IMR-90 (cell line): Measurements from ENCODE around the gene SP2. TPM values are rescaled to one million over a fixed set of nuclear protein-coding genes. Genes with fewer than 3 reads are reported as not detected.

Experiments used
- ATAC-seq: fragments of 200-7000 bp; cut with Tn5 transposase; 2 replicates; pipeline ENCODE4 v1.9.1; 2020; ENCODE audit warnings: low read depth, mild to moderate bottlenecking, moderate library complexity
- BruUV-seq: library from RNA; stranded (reverse); fragments of 400-500 nt; replicated peaks from 2 replicates; lab custom pipeline; 2021; lab: Mats Ljungman, UMichigan
- CTCF ChIA-PET: fragments of 300-600 bp; formaldehyde crosslinking; extraction: SDS; loops from one replicate; lab custom pipeline; 2021; ENCODE audit warnings: antibody characterized with exemption; lab: Yijun Ruan, JAX
- POLR2A ChIA-PET: fragments of 300-600 bp; sonication (Branson Sonifier 250); formaldehyde crosslinking; loops from one replicate; lab custom pipeline; 2022; ENCODE audit warnings: antibody characterized with exemption; ENCODE audit not compliant: unreplicated experiment; lab: Charles Lee
- DNase-seq: peaks from one replicate; pipeline ENCODE4 v3.0.0; 2013
- H2AFZ ChIP-seq: replicated peaks from 2 replicates; pipeline ENCODE3; 2013; ENCODE audit warnings: low read length, mild to moderate bottlenecking; ENCODE audit not compliant: poor library complexity
- H2AK5ac ChIP-seq: 2 replicates; pipeline ENCODE4 v1.6.1; 2013; ENCODE audit warnings: low read depth, low read length, inconsistent platforms
- H2AK9ac ChIP-seq: replicated peaks from 2 replicates; pipeline ENCODE3; 2013; ENCODE audit warnings: mild to moderate bottlenecking, low read depth, low read length, moderate library complexity; ENCODE audit not compliant: poor library complexity
- H2BK120ac ChIP-seq: 2 replicates; pipeline ENCODE4 v1.6.1; 2013; ENCODE audit warnings: low read depth, low read length, inconsistent platforms
- H2BK15ac ChIP-seq: 3 replicates; pipeline ENCODE4 v1.6.1; 2013; ENCODE audit warnings: low read depth, low read length, inconsistent platforms
- H2BK20ac ChIP-seq: 2 replicates; pipeline ENCODE4 v1.6.1; 2013; ENCODE audit warnings: low read depth, mild to moderate bottlenecking, inconsistent platforms, low read length, moderate library complexity
- H2BK5ac ChIP-seq: 2 replicates; pipeline ENCODE4 v1.6.1; 2013; ENCODE audit warnings: mild to moderate bottlenecking, low read depth, low read length, inconsistent platforms; ENCODE audit not compliant: poor library complexity, severe bottlenecking
- H3K14ac ChIP-seq: replicated peaks from 2 replicates; pipeline ENCODE4 v1.6.1; 2013; ENCODE audit warnings: low read depth, low read length, inconsistent platforms
- H3K18ac ChIP-seq: 2 replicates; pipeline ENCODE4 v1.6.1; 2013; ENCODE audit warnings: low read depth, low read length, control low read depth
- H3K23ac ChIP-seq: 2 replicates; pipeline ENCODE4 v1.6.1; 2013; ENCODE audit warnings: low read depth, low read length, inconsistent platforms
- H3K27ac ChIP-seq: 2 replicates; pipeline ENCODE4 v1.5.1; 2013; ENCODE audit warnings: mild to moderate bottlenecking, control low read depth, low read length; ENCODE audit not compliant: insufficient read depth
- H3K27me3 ChIP-seq: 2 replicates; pipeline ENCODE4 v1.6.1; 2013; ENCODE audit warnings: low read length; ENCODE audit not compliant: control insufficient read depth, insufficient read depth
- H3K36me3 ChIP-seq: 2 replicates; pipeline ENCODE4 v1.6.1; 2013; ENCODE audit warnings: low read length, mixed read lengths; ENCODE audit not compliant: control insufficient read depth, insufficient read depth
- H3K4ac ChIP-seq: 2 replicates; pipeline ENCODE4 v1.6.1; 2013; ENCODE audit warnings: low read depth, low read length, inconsistent platforms
- H3K4me1 ChIP-seq: 2 replicates; pipeline ENCODE4 v1.6.1; 2013; ENCODE audit warnings: low read length, mixed read lengths; ENCODE audit not compliant: control insufficient read depth, insufficient read depth
- H3K4me2 ChIP-seq: 2 replicates; pipeline ENCODE4 v1.6.1; 2013; ENCODE audit warnings: low read depth, mild to moderate bottlenecking, control low read depth, low read length, moderate library complexity
- H3K4me3 ChIP-seq: 2 replicates; pipeline ENCODE4 v1.5.1; 2013; ENCODE audit warnings: low read depth, mild to moderate bottlenecking, control low read depth, low read length, moderate library complexity; ENCODE audit not compliant: insufficient read depth
- H3K56ac ChIP-seq: 2 replicates; pipeline ENCODE4 v1.6.1; 2013; ENCODE audit warnings: low read length, inconsistent platforms; ENCODE audit not compliant: insufficient read depth; ENCODE audit errors: extremely low read depth
- H3K79me1 ChIP-seq, 2 experiments: 2 replicates each; pipeline ENCODE4 v1.6.1; 2013; ENCODE audit warnings: low read length in 2 of 2, inconsistent platforms in 1 of 2, low read depth in 1 of 2
- H3K9ac ChIP-seq: 2 replicates; pipeline ENCODE4 v1.6.1; 2013; ENCODE audit warnings: low read depth, low read length, control low read depth
- H3K9me1 ChIP-seq: 2 replicates; pipeline ENCODE4 v1.6.1; 2013; ENCODE audit warnings: low read length, inconsistent platforms; ENCODE audit not compliant: insufficient read depth
- H3K9me3 ChIP-seq: 2 replicates; pipeline ENCODE4 v1.6.1; 2013; ENCODE audit warnings: low read length; ENCODE audit not compliant: control insufficient read depth, insufficient read depth
- H4K20me1 ChIP-seq: 2 replicates; pipeline ENCODE4 v1.6.1; 2013; ENCODE audit warnings: low read length, inconsistent platforms; ENCODE audit not compliant: insufficient read depth
- H4K5ac ChIP-seq: 2 replicates; pipeline ENCODE4 v1.6.1; 2013; ENCODE audit warnings: mild to moderate bottlenecking, low read depth, low read length, control low read depth
- H4K8ac ChIP-seq, 2 experiments: 2 replicates each; pipeline ENCODE4 v1.6.1; 2013; ENCODE audit warnings: low read depth in 2 of 2, low read length in 2 of 2, control low read depth in 1 of 2, inconsistent platforms in 1 of 2
- H4K91ac ChIP-seq: 2 replicates; pipeline ENCODE4 v1.6.1; 2013; ENCODE audit warnings: low read depth, low read length, inconsistent platforms; ENCODE audit not compliant: insufficient read depth
- BHLHE40 ChIP-seq: fragments of 150-350 bp; IDR thresholded peaks from 2 replicates; pipeline ENCODE4 v1.6.1; 2016; ENCODE audit warnings: mild to moderate bottlenecking, low read depth, low read length
- CTCF ChIP-seq: conservative IDR thresholded peaks from 2 replicates; pipeline ENCODE4 v1.5.1; 2012; ENCODE audit warnings: mild to moderate bottlenecking, low read depth, low read length, improper control_type of control experiment
- MAFK ChIP-seq: IDR thresholded peaks from 2 replicates; pipeline ENCODE4 v1.6.1; 2012; ENCODE audit warnings: low read depth, low read length, improper control_type of control experiment
- MAZ ChIP-seq: IDR thresholded peaks from 2 replicates; pipeline ENCODE4 v1.6.1; 2012; ENCODE audit warnings: low read depth, mild to moderate bottlenecking, low read length, improper control_type of control experiment, moderate library complexity, borderline replicate concordance
- POLR2A ChIP-seq: IDR thresholded peaks from 2 replicates; pipeline ENCODE4 v1.6.1; 2012; ENCODE audit warnings: mild to moderate bottlenecking, low read depth, low read length
- RAD21 ChIP-seq: IDR thresholded peaks from 2 replicates; pipeline ENCODE4 v1.6.1; 2012; ENCODE audit warnings: low read length, improper control_type of control experiment
- RFX5 ChIP-seq: IDR thresholded peaks from 2 replicates; pipeline ENCODE4 v1.8.0; 2012; ENCODE audit warnings: low read depth, mild to moderate bottlenecking, low read length, moderate library complexity
- SMC3 ChIP-seq: fragments of 150-350 bp; IDR thresholded peaks from 2 replicates; pipeline ENCODE4 v1.6.1; 2016; ENCODE audit warnings: low read depth, mild to moderate bottlenecking, antibody characterized with exemption, low read length, moderate library complexity
- WGBS, 2 experiments: methylation state at CpG; one replicate each; pipeline versions ENCODE4 v1.1.5 to v1.1.7; 2013; ENCODE audit warnings: missing lambda C conversion rate in 2 of 2; ENCODE audit not compliant: insufficient read length in 1 of 2; ENCODE audit errors: extremely low coverage in 2 of 2; 5-methylcytosine and 5-hydroxymethylcytosine counted together
- dilution Hi-C: fragments of 300-500 bp; cut with HindIII; formaldehyde crosslinking; loops from one replicate; pipeline ENCODE4 v1.14.3; 2018; ENCODE audit warnings: low sequenced_read_pairs; ENCODE audit not compliant: unreplicated experiment
- in situ Hi-C: fragments of 300-500 bp; cut with MboI; formaldehyde crosslinking; loops from 3 replicates; pipeline ENCODE4 v1.14.3; 2019; ENCODE audit warnings: low sequenced_read_pairs, inconsistent platforms, mixed read lengths
- intact Hi-C: fragments of 100-400 bp; cut with micrococcal nuclease; formaldehyde crosslinking; loops from 2 replicates; pipeline ENCODE4 v1.10.0; 2022
- polyA plus RNA-seq, 3 experiments: library from polyadenylated mRNA; depleted of rRNA; stranded (reverse); fragments of >200 nt; gene quantifications; 2 replicates each; pipeline ENCODE4 v1.2.3, GENCODE V29; 2012; ENCODE audit warnings: low replicate concordance in 1 of 3
- total RNA-seq: library from RNA; depleted of rRNA; stranded (reverse); fragments of >200 nt; gene quantifications from 2 replicates; pipeline ENCODE4 v1.2.3, GENCODE V29; 2012

SP2 gene
- total and polyA plus RNA-seq, 2 of the 4 experiments (the other 2 are of a cell fraction) = 0.72 to 13.8 TPM

GRCh38 chr17:47913050-47913449, 17.0 kb downstream of the SP2 start:
- H3K14ac ChIP-seq = no peak overlapping the region
- CTCF ChIA-PET = interaction anchor here (0.6 kb wide), 1 partner anchor 24 kb away, joined by 4 read pairs; no protein-coding TSS in a partner anchor
- H2AK9ac ChIP-seq = no peak overlapping the region
- H3K56ac ChIP-seq = no peak overlapping the region
- no peak overlapping the region for H2AK5ac ChIP-seq
- no peak overlapping the region for H3K4ac ChIP-seq
- H3K4me3 ChIP-seq = no peak overlapping the region
- H4K5ac ChIP-seq = no peak overlapping the region
- WGBS, 2 experiments = no CpG with 5 or more reads among the region's 2 CpGs
- no peak overlapping the region for H3K9ac ChIP-seq
- H2BK20ac ChIP-seq = no peak overlapping the region
- H3K23ac ChIP-seq = no peak overlapping the region
- in situ Hi-C loops = no loop called here
- H3K4me2 ChIP-seq = no peak overlapping the region
- no peak overlapping the region for H2BK5ac ChIP-seq
- H3K27ac ChIP-seq = no peak overlapping the region
- no peak overlapping the region for H2BK120ac ChIP-seq
- H3K4me1 ChIP-seq = no peaks in the 10 kb centered on the region
- TF ChIP-seq RFX5 = no peak
- no peak for TF ChIP-seq POLR2A
- TF ChIP-seq MAFK = no peak
- no peak for TF ChIP-seq CTCF
- TF ChIP-seq RAD21 = no peak
- TF ChIP-seq SMC3 = no peak
- TF ChIP-seq MAZ = no peak
- TF ChIP-seq BHLHE40 = no peak
- dilution Hi-C loops = no loop called here
- POLR2A ChIA-PET = no interaction called here
- H3K9me1 ChIP-seq = 0 out of 2 replicates have a peak, but pooled peaks cover 3% of the 10 kb centered on the region
- H3K9me3 ChIP-seq = no peaks in the 10 kb centered on the region
- intact Hi-C loops = no loop called here
- H4K8ac ChIP-seq = no peak overlapping the region
- no peak overlapping the region for H2AFZ ChIP-seq
- no peak overlapping the region for H3K18ac ChIP-seq
- BruUV-seq = no TSS peak
- ATAC-seq = no peak
- H2BK15ac ChIP-seq = no peak overlapping the region
- no peak overlapping the region for H4K91ac ChIP-seq
- no peaks in the 10 kb centered on the region for H3K27me3 ChIP-seq
- no peaks in the 10 kb centered on the region for H4K20me1 ChIP-seq
- H3K36me3 ChIP-seq = peaks cover 11% of the 10 kb centered on the region
- H3K79me1 ChIP-seq = peaks cover 20 to 30% of the 10 kb centered on the region in 2 experiments
- no peak for DNase-seq
